GM10248 (cell line): Measurements from ENCODE around the gene POU6F2.
A peak's percentile ranks its signal among the peaks of the same experiment; 100 is the strongest.

Experiments
- CTCF ChIA-PET: fragments of 300-600 bp; sonication (Branson Sonifier 250); formaldehyde crosslinking; extraction: SDS; loops from one replicate; lab custom pipeline; 2021; ENCODE audit warnings: antibody characterized with exemption; lab: Yijun Ruan, JAX
- POLR2A ChIA-PET: fragments of 350-650 bp; sonication (Branson Sonifier 250); formaldehyde crosslinking; extraction: SDS; loops from one replicate; lab custom pipeline; 2020; ENCODE audit warnings: antibody characterized with exemption; lab: Yijun Ruan, JAX
- DNase-seq: peaks from one replicate; pipeline ENCODE4 v3.0.0; 2012; ENCODE audit errors: extremely low spot score
- CTCF ChIP-seq: IDR thresholded peaks from 2 replicates; pipeline ENCODE4 v1.5.1; 2012; ENCODE audit warnings: mild to moderate bottlenecking, low read depth; ENCODE audit errors: extremely low read depth, missing control alignments, control extremely low read depth

POU6F2 gene

GRCh38 chr7:38977685-38978084, at the start of gene POU6F2:
Gene POU6F2, plus strand, starts transcription at chr7:38977909. Its CDS starts 45 bp downstream, at chr7:38977954.
- ChIA-PET CTCF (interaction anchor here (1.8 kb wide), 1 partner anchor 8 kb away, joined by 3 read pairs; no protein-coding TSS in a partner anchor), POLR2A (no interaction called here)
- no peak for DNase-seq

GRCh38 chr7:38928506-38928905, 49.2 kb upstream of the POU6F2 start:
- ChIA-PET POLR2A (no interaction called here), CTCF (no interaction called here)
- no peak for TF ChIP-seq CTCF
- DNase-seq = no peak

More at GRCh38 chr7:38977685-38978084, at the start of gene POU6F2:
- no peak for TF ChIP-seq CTCF

DNA sequence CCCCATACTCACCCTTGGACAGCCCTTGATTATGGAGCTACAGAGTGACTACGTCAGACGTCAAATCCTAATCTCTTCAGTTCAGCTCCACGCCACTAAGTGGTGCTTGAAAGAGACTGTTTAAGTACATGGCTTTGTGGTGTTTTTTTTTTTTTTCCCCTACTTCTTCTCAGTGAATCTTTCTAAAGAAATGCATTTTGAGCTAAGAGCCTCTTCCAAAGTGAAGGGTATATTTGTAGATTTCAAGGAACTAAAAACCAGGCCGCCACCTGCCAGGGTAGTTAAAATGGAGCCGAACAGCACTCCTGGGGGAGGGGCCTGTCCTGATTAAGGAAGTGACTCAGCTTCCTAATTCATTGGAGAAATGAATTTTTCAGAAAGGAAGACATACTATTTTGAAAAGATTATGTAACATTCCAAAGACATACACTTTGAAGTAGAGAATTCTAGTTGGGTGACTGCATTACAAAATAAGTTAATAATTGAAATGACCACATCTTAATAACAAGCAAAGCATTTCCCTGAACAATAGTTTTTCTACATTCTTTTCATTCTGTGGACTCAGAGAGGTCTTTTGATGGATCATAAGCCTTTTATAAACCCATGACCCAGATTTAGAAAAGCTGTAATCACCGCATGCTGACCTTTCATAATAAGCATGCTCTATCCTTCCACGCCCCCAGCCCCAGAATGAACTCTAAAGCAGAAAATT, 48.1 kb upstream of the POU6F2 start:
- no peak for DNase-seq
- CTCF ChIA-PET = interaction anchor here (1.1 to 2.0 kb wide), 2 partner anchors 18 to 525 kb away, joined by 3 to 6 read pairs; no protein-coding TSS in a partner anchor
- POLR2A ChIA-PET = no interaction called here
- TF ChIP-seq CTCF = no peak

DNA sequence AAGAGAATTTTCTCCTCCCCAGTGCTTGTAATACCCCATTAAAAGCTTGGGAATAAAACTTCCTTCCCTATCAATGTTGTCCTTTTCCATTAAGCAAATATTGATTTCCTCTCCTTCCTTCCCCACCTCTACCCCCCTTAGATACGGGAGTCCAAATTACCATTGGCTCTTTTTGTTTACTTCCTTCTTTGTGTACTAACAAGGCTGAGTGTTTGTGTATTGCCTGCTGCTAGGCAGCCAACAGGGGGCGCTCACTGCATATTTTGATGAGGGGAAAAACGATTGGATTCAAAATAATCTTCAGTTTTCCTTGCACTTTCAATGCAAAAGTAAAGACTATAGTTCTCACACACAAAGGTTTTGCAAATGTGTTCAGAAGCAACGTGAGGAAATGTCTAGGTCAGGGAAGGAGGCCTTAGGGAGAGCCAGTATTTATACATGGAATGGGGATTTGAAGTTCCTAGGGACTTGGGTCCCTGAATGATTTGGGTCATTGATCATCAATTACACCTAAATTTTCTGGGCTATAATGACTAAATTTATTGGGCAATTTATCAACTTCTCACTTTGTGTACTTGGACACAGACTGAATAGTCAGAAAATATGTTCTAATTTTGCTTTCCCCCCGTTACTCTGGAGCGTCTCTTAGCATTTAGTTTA, 45.1 kb upstream of the POU6F2 start:
- ChIA-PET POLR2A (no interaction called here), CTCF (interaction anchor here (0.8 to 1.9 kb wide), 15 partner anchors 10 to 586 kb away, joined by 3 to 8 read pairs (median 4); partner anchors contain the start of gene VPS41)
- DNase-seq = peak; percentile 55
- TF ChIP-seq CTCF = peak; percentile 91

GRCh38 chr7:38934051-38934450, 43.7 kb upstream of the POU6F2 start:
- CTCF ChIA-PET = interaction anchor here (1.0 to 1.3 kb wide), 5 partner anchors 16 to 474 kb away, joined by 3 to 8 read pairs (median 3); no protein-coding TSS in a partner anchor
- no peak for TF ChIP-seq CTCF
- POLR2A ChIA-PET = no interaction called here
- DNase-seq = no peak

- TF ChIP-seq CTCF = no peak
- ChIA-PET POLR2A (no interaction called here), CTCF (no interaction called here)
- DNase-seq = no peak
Measured at GRCh38 chr7:38934536-38934935, 43.2 kb upstream of the POU6F2 start.
